Adipose tissue (tissue), 3 donors: ENCODE results near the gene FBXO17. TPM values are rescaled to one million over a fixed set of nuclear protein-coding genes. Genes with fewer than 3 reads are reported as not detected.

Experiments
- H3K27ac ChIP-seq: one replicate; pipeline ENCODE4 v1.5.1; 2013; ENCODE audit warnings: low read depth, low read length
- whole genome bisulfite sequencing, 3 donors: extraction: QIAGEN DNeasy Blood & Tissue Kit; methylation state at CpG; one replicate each; pipeline ENCODE4 v1.1.7; 2013; 5-methylcytosine and 5-hydroxymethylcytosine counted together
- polyA plus RNA-seq, 3 donors: library from polyadenylated mRNA; stranded (reverse); fragments of 200-250 nt; gene quantifications; one replicate each; pipeline ENCODE4 v1.2.3, GENCODE V29; 2013
- donor health status: healthy with polysubstance abuse.
- donor health status: Bipolar disorder and iron deficiency.
- donor health status: healthy.

The FBXO17 gene
- polyA plus RNA-seq, 3 donors, result 6.8 to 28.8 (median 25.8) TPM

DNA sequence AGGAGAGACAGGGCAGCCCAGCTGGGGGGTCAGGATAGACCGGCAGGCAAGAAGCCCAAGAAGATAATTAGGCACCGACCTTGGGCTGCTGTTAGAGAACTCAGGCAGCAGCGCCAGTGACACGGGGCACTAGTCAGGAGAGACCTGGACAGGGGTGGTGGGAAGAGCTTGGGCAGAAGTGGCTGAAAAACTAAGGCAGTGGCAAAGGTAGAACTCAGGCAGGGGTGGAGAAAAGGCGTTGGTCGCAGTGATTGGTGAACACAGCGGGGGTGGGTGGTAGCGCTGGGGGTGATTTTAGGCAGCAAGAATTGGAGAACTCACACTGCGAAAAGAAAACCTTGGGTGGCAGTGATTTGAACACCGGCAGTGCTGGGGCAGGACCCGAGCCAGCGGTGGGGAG is 67.9 kb downstream of the FBXO17 start:
- WGBS, 3 donors, result 93 to 96% (median 95%) methylated on average over 12 of the region's 12 CpGs

DNA sequence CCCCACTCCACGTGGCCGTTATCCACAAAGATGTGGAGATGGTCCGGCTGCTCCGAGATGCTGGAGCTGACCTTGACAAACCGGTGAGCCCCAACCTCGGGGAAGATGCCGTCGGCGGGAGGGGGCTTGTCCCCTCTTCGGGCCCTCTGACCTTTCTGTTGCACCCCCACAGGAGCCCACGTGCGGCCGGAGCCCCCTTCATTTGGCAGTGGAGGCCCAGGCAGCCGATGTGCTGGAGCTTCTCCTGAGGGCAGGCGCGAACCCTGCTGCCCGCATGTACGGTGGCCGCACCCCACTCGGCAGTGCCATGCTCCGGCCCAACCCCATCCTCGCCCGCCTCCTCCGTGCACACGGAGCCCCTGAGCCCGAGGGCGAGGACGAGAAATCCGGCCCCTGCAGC is 68.3 kb downstream of the FBXO17 start:
- no peak overlapping the region for H3K27ac ChIP-seq
- WGBS, 3 donors, result 93 to 95% (median 93%) methylated on average over 29 of the region's 29 CpGs

More for the DNA sequence above, 67.9 kb downstream of the FBXO17 start:
- no peak overlapping the region for H3K27ac ChIP-seq

DNA sequence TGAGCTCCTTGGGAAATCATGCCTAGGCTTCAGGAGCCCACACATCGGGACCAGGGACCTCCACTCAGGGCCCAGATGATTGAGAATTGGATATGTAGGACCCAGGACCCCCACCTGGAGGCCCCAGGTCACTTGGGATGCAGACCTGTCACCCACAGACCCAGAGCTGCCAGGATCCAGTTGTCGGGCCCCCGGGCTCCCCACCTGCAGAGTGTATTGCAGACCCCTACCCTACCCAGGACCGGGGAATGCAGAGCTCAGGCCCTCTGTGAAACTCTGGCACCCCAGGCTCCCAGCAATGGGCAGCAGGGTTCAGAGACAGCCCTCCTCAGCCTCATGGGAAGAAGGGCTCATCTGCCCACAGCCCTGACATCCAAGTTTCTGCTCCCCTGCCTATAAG is 69.9 kb downstream of the FBXO17 start:
- no peak overlapping the region for H3K27ac ChIP-seq
- 96 to 98% (median 96%) methylated on average over 4 of the region's 4 CpGs for WGBS, 3 donors

DNA sequence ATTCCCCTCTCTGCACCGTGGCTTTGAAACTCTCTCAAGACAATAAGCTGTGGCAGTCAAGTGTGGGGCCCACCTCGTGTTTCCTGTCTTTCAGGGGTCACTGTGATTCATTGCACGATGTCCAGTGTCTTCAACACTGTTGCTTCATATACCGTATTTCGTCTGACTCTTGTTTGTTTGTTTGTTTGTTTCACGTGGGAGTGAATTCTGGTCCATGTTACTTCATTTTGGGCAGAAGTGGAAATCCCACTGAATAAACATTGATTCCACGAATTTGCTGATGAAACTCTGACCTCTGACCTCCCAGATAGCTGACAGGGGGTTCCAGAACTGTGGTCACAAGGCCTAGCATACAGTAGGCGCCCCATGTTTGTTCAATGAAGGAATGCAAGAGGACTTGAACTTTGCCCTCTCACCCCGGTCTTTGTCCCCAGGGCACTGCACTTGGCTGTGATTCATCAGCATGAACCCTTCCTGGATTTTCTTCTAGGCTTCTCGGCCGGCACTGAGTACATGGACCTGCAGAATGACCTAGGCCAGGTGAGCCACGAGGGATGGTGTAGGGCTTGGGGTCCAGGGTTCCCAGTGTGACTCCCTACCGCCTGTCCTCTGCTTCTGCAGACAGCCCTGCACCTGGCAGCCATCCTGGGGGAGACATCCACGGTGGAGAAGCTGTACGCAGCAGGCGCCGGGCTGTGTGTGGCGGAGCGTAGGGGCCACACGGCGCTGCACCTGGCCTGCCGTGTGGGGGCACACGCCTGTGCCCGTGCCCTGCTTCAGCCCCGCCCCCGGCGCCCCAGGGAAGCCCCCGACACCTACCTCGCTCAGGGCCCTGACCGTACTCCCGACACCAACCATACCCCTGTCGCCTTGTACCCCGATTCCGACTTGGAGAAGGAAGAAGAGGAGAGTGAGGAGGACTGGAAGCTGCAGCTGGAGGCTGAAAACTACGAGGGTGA is 70.7 kb downstream of the FBXO17 start:
- WGBS, 3 donors, result 86 to 88% (median 86%) methylated on average over 35 of the region's 35 CpGs
- no peak overlapping the region for H3K27ac ChIP-seq

DNA sequence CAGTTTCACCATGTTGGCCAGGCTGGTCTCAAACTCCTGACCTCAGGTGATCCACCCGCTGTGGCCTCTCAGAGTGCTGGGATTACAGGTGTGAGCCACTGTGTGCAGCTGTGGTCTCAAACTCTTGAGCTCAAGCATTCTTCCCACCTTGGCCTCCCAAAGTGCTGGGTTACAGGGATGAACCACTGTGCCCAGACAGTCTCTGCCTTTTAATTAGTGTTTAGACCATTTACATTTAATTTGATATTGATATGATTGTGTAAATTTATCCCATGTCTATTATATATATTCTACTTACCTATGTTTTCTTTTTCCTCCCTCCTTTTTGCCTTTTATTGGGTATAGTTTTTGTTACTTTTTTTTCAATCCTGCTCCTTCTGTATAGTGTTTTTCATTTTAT is 73.9 kb downstream of the FBXO17 start:
- 89 to 100% (median 98%) methylated on average over 1 of the region's 1 CpG for WGBS, 3 donors
- no peak overlapping the region for H3K27ac ChIP-seq

DNA sequence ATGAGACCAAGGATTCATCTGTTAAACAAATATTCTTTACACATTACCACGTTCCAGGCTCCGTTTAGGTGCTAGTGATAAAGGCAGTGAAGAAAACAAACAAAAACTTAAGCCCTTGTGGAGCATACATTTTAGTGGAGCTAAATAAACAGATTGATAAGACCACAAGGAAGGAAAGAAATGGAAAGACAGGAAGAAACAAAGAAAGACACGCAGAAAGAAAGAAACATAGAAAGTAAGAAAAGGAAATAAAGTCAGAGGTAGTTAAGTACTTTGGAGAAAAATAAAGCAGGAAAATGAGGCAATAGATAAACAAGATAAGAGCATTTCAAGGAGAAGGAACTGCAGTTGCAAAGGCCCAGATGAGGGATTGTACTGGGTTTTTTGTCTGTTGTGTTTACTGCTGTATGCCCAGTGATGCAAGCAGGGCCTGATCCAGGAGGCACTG is 74.8 kb downstream of the FBXO17 start:
- 16 to 33% (median 31%) methylated on average over 3 of the region's 3 CpGs for WGBS, 3 donors

DNA sequence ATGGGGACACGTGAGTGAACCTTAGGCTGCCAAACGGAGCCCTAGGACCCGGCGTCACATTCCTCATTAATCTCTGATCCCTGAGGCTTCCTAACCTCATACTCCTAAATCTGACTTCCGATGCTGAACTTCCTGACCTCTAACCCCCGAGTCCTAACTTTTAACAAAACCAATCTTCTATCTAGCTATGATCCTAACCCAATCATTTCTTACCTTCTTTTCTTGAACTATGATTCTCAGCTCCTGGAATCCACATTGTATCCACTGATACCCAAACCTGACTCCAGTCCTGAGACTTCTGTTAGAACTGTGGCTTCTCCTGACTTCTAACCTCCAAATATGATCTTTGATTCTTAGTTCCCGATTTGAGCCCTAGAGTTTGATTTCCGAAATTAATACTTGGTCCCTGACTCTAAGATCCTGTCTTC is 75.3 kb downstream of the FBXO17 start:
- WGBS, 3 donors, result 2% methylated on average over 8 of the region's 8 CpGs
- H3K27ac ChIP-seq, result peak overlapping the region; percentile 48

More for the DNA sequence above, 74.8 kb downstream of the FBXO17 start:
- H3K27ac ChIP-seq, result no peak overlapping the region

DNA sequence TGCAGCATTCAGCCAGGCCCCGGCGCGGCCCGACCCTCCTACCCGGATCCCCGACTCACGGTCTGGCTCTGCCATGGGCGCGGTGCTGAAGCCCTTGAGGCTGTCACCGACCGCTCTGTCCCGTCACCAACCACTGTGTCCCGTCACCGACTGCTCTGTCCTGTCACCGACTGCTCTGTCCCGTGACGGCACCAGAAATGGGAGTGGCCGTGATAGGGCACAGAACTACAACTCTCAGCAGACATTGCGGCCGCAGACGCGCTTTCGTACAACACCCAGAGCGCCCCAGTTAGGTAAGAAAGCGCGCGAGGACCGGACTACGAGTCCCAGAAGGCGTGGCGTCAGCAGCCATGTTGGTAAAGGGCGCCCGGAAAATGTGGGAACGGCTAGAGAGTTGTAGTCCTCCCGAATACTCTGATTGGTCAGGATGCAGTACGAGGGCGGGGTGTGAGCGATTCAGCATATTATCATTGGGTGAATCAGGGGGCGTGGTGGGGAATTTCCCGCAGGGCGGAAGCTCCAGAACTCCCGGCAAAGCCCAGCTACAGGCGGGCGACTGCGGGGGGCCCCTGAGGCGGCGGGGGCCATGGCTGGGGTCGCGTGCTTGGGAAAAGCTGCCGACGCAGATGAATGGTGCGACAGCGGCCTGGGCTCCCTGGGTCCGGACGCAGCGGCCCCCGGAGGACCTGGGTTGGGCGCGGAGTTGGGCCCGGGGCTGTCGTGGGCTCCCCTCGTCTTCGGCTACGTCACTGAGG is 75.9 kb downstream of the FBXO17 start, which contains the start of the genes NFKBIB and SIRT2:
NFKBIB (plus strand) TSS at position 523 of the 755 bp plus-strand sequence; CDS start at position 587, 64 bp downstream.
SIRT2 (minus strand) TSS at position 172 of the 755 bp plus-strand sequence; CDS start at position 75, 97 bp downstream.
- peak within 1 kb of the TSS; percentile 48 for H3K27ac ChIP-seq
- 0% methylated on average over 63 to 64 of the region's 64 CpGs for WGBS, 3 donors

DNA sequence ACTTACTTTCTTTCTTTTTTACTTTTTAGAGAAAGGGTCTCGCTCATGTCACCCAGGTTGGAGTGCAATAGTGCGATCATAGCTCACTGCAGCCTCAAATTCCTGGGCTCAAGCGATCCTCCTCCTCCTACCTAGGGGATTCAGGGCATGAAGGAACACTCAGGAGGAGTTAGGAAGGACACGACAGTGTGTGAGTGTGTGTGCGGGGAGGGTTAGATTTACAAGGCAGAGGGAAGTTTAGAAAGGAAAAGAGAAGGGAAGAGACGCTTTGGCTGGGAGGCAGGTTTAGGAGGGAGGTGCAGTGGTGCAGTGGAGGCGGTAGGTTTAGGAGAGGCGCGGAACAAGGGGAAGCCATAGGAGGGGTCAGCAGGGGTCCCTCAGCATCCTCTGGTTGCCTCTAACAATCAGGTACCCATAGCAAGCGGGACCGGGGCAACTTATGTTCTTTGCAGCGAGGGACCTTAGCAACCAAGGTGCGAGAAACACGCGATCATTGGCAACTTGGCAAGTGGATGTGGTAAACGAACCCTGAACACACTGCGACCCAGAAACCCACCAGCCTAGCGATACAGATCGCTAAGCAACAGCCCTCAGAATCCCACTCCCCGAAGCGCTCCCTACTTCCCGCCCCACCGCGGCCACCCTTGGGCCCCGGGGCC is 76.6 kb downstream of the FBXO17 start:
- H3K27ac ChIP-seq, result peak overlapping the region; percentile 4
- WGBS, 3 donors, result 7 to 8% (median 7%) methylated on average over 23 to 25 of the region's 25 CpGs

DNA sequence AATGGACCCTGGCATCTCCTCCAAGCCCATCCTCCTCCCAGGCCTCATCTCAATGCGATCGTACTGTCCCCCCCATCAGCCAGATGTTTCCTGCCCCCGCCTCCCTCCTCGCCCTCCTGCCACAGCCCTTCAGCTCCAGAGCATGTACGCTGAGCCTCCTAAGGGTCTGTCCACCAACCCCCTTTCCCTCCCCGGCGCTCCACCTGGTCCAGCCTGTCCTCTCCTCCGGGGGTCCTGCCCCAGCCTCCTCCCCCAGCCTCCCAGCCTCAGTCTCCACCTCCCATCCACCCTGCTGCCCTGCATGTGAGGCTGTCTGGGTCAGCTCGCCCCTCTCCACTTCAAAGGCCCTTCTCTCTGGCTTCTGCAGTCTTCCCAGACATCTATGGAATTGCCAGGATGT is 80.6 kb downstream of the FBXO17 start:
- WGBS, 3 donors, result 56 to 84% (median 56%) methylated on average over 9 of the region's 9 CpGs
- no peak overlapping the region for H3K27ac ChIP-seq

DNA sequence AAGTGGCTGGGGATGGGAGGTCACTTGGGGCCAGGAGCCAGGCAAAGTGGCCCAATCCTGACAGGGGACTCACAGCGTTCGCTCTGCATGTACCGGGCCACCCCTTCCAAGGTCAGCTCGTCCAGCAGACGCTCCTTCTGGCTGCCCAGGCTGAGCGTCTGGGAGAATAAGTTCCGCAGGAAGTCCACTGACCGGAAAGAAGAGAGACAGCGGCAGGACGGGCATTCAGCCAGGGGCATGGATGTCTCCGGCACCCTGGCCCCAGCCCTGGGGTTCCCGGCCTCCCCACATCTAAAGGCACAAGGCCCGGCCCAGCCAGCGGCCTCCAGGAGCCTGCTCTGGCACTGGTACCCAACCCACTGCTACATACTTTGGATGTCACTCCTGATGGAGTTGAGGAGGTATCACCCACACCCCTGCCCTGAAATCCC is 82.2 kb downstream of the FBXO17 start:
- no peak overlapping the region for H3K27ac ChIP-seq
- 76 to 88% (median 82%) methylated on average over 14 of the region's 14 CpGs for WGBS, 3 donors

DNA sequence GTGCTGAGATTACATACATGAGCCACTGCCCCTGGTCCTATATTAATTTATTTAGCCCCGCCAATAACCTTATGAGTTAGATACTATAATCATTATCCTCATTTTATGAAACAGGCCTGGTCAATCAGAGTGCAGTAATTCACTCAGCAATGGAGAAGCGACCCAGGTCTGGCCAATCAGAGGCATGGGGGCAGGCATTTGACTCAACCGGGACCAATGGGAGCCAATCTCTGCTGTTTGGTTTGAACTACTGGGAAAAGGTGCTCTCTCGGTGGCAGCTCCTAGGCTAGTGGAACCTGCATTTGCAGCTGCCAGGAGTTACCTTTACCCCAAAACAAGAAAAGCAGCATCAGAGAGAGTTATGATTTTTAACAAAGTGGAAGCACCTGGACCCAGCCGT is 82.7 kb downstream of the FBXO17 start:
- H3K27ac ChIP-seq, result no peak overlapping the region
- WGBS, 3 donors, result 79 to 89% (median 81%) methylated on average over 5 of the region's 5 CpGs

DNA sequence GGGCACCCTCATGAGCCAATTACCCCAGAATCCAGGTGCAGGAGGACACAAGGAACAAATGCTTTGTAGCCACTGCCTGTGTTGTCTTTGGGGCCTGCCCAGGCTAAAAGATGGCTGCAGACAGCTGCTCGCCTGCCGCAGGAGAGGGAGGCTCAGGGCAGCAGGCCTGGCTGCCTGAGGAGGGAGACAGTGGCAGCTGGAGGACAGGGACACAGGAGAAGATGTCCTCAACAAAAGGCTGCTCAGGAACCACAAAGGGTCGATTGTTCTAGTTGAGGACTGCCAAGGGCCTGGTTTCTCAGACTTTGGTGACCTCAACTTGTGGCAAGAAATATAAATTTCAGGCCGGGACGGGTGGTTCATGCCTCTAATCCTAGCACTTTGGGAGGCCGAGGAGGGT is 83.8 kb downstream of the FBXO17 start:
- WGBS, 3 donors, result 83 to 93% (median 92%) methylated on average over 6 of the region's 6 CpGs
- H3K27ac ChIP-seq, result no peak overlapping the region

Other genes with a start within 250 kb of the FBXO17 start
- 1 to 10 TPM; 1.6 to 4.3 (median 3.1) TPM for gene CAPN12, start 231.3 kb downstream of the FBXO17 start, polyA plus RNA-seq
- under 1 TPM in 1 of 3 donors, not detected in 2; 0.94 TPM for gene LGALS7, start 202.2 kb downstream of the FBXO17 start, polyA plus RNA-seq
- 1 to 10 TPM; 1.2 to 5.1 (median 3.0) TPM for gene LGALS7B, start 186.5 kb downstream of the FBXO17 start, polyA plus RNA-seq
- gene LGALS4, start 162.8 kb downstream of the FBXO17 start, polyA plus RNA-seq, result 10 to 100 TPM in 1 of 3 donors, 1 to 10 TPM in 2; 7.1 to 21.1 (median 9.2) TPM
- gene ECH1, start 143.9 kb downstream of the FBXO17 start, polyA plus RNA-seq, result 100 to 1,000 TPM; 166 to 698 (median 285) TPM
- 100 to 1,000 TPM in 2 of 3 donors, 10 to 100 TPM in 1; 82.0 to 145 (median 136) TPM for gene HNRNPL, start 125.8 kb downstream of the FBXO17 start, polyA plus RNA-seq
- 10 to 100 TPM in 2 of 3 donors, 1 to 10 TPM in 1; 7.2 to 19.3 (median 13.5) TPM for gene RINL, start 97.5 kb downstream of the FBXO17 start, polyA plus RNA-seq
- gene SIRT2, start 76.1 kb downstream of the FBXO17 start, polyA plus RNA-seq, result 10 to 100 TPM; 27.9 to 79.1 (median 61.5) TPM
- 10 to 100 TPM; 17.5 to 38.2 (median 24.7) TPM for gene NFKBIB, start 75.8 kb downstream of the FBXO17 start, polyA plus RNA-seq
- gene CCER2, start 63.6 kb downstream of the FBXO17 start, polyA plus RNA-seq, result under 1 TPM; 0.18 to 0.56 (median 0.40) TPM
- 10 to 100 TPM; 21.2 to 27.0 (median 23.4) TPM for gene SARS2, start 45.0 kb downstream of the FBXO17 start, polyA plus RNA-seq
- 10 to 100 TPM; 28.2 to 45.3 (median 35.4) TPM for gene MRPS12, start 44.8 kb downstream of the FBXO17 start, polyA plus RNA-seq
- gene FBXO27, start 56.8 kb upstream of the FBXO17 start, polyA plus RNA-seq, result 10 to 100 TPM in 1 of 3 donors, 1 to 10 TPM in 2; 3.1 to 19.0 (median 4.4) TPM
- under 1 TPM in 1 of 3 donors, not detected in 2; 0.01 TPM for gene ACP7, start 108.6 kb upstream of the FBXO17 start, polyA plus RNA-seq
- 10 to 100 TPM; 13.2 to 23.7 (median 14.2) TPM for gene PAK4, start 150.0 kb upstream of the FBXO17 start, polyA plus RNA-seq
- 1 to 10 TPM in 1 of 3 donors, under 1 TPM in 1, not detected in 1; 0.40 to 2.4 TPM for gene NCCRP1, start 221.2 kb upstream of the FBXO17 start, polyA plus RNA-seq
- 100 to 1,000 TPM in 1 of 3 donors, 1 to 10 TPM in 1, not detected in 1; 1.0 to 939 TPM for gene SYCN, start 228.5 kb upstream of the FBXO17 start, polyA plus RNA-seq